ENCODE results near the gene GTF2A1L. TPM values are rescaled to one million over a fixed set of nuclear protein-coding genes. Genes with fewer than 3 reads are reported as not detected.

The GTF2A1L gene
- total RNA-seq, 1 experiment from 2014 or later: 0.22 TPM

- CTCF ChIA-PET: no interaction called here
- H3K9me3 ChIP-seq (ENCODE audit: control insufficient read depth in 1 of 2, insufficient read depth in 1 of 2, low read depth in 1 of 2, low read length in 2 of 2): no peaks in the 10 kb centered on the region
- no TSS peak for BruUV-seq (replicated peaks)
- intact Hi-C loops (cut with micrococcal nuclease): no loop called here
- no peak overlapping the region for H3K4me2 ChIP-seq (ENCODE audit: low read length)
- ATAC-seq (no peak), DNase-seq (ENCODE audit: low read depth, low spot score) (no peak)
- TF ChIP-seq ZNF274 (IDR thresholded peaks at IDR 0.05; ENCODE audit: low read depth, low read length) (no peak), FOSL1 (IDR thresholded peaks at IDR 0.05; ENCODE audit: low read depth) (no peak)
- TF ChIP-seq, protein P1, sequence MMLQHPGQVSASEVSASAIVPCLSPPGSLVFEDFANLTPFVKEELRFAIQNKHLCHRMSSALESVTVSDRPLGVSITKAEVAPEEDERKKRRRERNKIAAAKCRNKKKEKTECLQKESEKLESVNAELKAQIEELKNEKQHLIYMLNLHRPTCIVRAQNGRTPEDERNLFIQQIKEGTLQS (IDR thresholded peaks at IDR 0.05): no peak
- TF ChIP-seq, protein P2, sequence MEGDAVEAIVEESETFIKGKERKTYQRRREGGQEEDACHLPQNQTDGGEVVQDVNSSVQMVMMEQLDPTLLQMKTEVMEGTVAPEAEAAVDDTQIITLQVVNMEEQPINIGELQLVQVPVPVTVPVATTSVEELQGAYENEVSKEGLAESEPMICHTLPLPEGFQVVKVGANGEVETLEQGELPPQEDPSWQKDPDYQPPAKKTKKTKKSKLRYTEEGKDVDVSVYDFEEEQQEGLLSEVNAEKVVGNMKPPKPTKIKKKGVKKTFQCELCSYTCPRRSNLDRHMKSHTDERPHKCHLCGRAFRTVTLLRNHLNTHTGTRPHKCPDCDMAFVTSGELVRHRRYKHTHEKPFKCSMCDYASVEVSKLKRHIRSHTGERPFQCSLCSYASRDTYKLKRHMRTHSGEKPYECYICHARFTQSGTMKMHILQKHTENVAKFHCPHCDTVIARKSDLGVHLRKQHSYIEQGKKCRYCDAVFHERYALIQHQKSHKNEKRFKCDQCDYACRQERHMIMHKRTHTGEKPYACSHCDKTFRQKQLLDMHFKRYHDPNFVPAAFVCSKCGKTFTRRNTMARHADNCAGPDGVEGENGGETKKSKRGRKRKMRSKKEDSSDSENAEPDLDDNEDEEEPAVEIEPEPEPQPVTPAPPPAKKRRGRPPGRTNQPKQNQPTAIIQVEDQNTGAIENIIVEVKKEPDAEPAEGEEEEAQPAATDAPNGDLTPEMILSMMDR (IDR thresholded peaks at IDR 0.05 in 2 of 3, conservative IDR thresholded peaks at IDR 0.05 in 1 of 3; ENCODE audit: borderline replicate concordance in 1 of 3, insufficient read depth in 1 of 3, low read depth in 2 of 3, low read length in 2 of 3): no peak
- H3K27ac ChIP-seq (ENCODE audit: low read depth, low read length): no peak overlapping the region
- H3K36me3 ChIP-seq (ENCODE audit: control insufficient read depth in 1 of 2, insufficient read depth in 2 of 2, low read length in 2 of 2): no peaks in the 10 kb centered on the region
- H3K4me1 ChIP-seq (ENCODE audit: control insufficient read depth in 1 of 2, insufficient read depth in 2 of 2, low read length in 2 of 2): no peaks in the 10 kb centered on the region
- H4K20me1 ChIP-seq (ENCODE audit: insufficient read depth): no peaks in the 10 kb centered on the region
- POLR2A ChIA-PET: no interaction called here
- H3K4me3 ChIP-seq (replicated peaks in 1 of 2; ENCODE audit: low read depth in 1 of 2, low read length in 2 of 2): no peak overlapping the region
- no peaks in the 10 kb centered on the region for H3K9me2 ChIP-seq (ENCODE audit: insufficient read depth)
- RAD21 ChIA-PET (ENCODE audit: low non-redundant PET in 1 of 2, low total read pairs in 2 of 2, uncharacterized antibody in 2 of 2, unreplicated experiment in 2 of 2): no interaction called here
- no peaks in the 10 kb centered on the region for H3K79me2 ChIP-seq (ENCODE audit: insufficient read depth, low read length)
- H3K27me3 ChIP-seq (ENCODE audit: insufficient read depth, low read length): no peaks in the 10 kb centered on the region
- no peak overlapping the region for H2AFZ ChIP-seq (ENCODE audit: low read depth, low read length, poor library complexity, severe bottlenecking)
- no peak overlapping the region for H3K9ac ChIP-seq (ENCODE audit: low read length)
These were observed 20.6 kb downstream of the GTF2A1L start for GRCh38 chr2:48638261-48638660.

- H3K79me2 ChIP-seq (ENCODE audit: insufficient read depth, low read length): no peaks in the 10 kb centered on the region
- ChIA-PET CTCF (no interaction called here), RAD21 (ENCODE audit: low non-redundant PET in 1 of 2, low total read pairs in 2 of 2, uncharacterized antibody in 2 of 2, unreplicated experiment in 2 of 2) (no interaction called here), POLR2A (no interaction called here)
- no TSS peak for BruUV-seq (replicated peaks)
- TF ChIP-seq, protein P2 (IDR thresholded peaks at IDR 0.05 in 2 of 3, conservative IDR thresholded peaks at IDR 0.05 in 1 of 3; ENCODE audit: borderline replicate concordance in 1 of 3, insufficient read depth in 1 of 3, low read depth in 2 of 3, low read length in 2 of 3): no peak
- TF ChIP-seq ELF1 (IDR thresholded peaks at IDR 0.05; ENCODE audit: borderline replicate concordance, low read depth) (no peak), SRF (IDR thresholded peaks at IDR 0.05; ENCODE audit: low read depth) (no peak), TCF7L2 (IDR thresholded peaks at IDR 0.05; ENCODE audit: borderline replicate concordance, extremely low read depth, insufficient read depth, insufficient read length) (no peak)
- H3K9me3 ChIP-seq (ENCODE audit: control insufficient read depth in 1 of 2, insufficient read depth in 1 of 2, low read depth in 1 of 2, low read length in 2 of 2): no peaks in the 10 kb centered on the region
- DNase-seq (ENCODE audit: low read depth, low spot score) (no peak), ATAC-seq (no peak)
- no peaks in the 10 kb centered on the region for H4K20me1 ChIP-seq (ENCODE audit: insufficient read depth)
- H3K4me2 ChIP-seq (ENCODE audit: low read length): no peak overlapping the region
- no peak overlapping the region for H3K9ac ChIP-seq (ENCODE audit: low read length)
- no peaks in the 10 kb centered on the region for H3K27me3 ChIP-seq (ENCODE audit: insufficient read depth, low read length)
- no peak overlapping the region for H3K4me3 ChIP-seq (replicated peaks in 1 of 2; ENCODE audit: low read depth in 1 of 2, low read length in 2 of 2)
- H3K27ac ChIP-seq (ENCODE audit: low read depth, low read length): no peak overlapping the region
- intact Hi-C loops (cut with micrococcal nuclease): no loop called here
- no peaks in the 10 kb centered on the region for H3K36me3 ChIP-seq (ENCODE audit: control insufficient read depth in 1 of 2, insufficient read depth in 2 of 2, low read length in 2 of 2)
- no peaks in the 10 kb centered on the region for H3K4me1 ChIP-seq (ENCODE audit: control insufficient read depth in 1 of 2, insufficient read depth in 2 of 2, low read length in 2 of 2)
- no peaks in the 10 kb centered on the region for H3K9me2 ChIP-seq (ENCODE audit: insufficient read depth)
- no peak overlapping the region for H2AFZ ChIP-seq (ENCODE audit: low read depth, low read length, poor library complexity, severe bottlenecking)
These were observed 33.6 kb downstream of the GTF2A1L start for GRCh38 chr2:48651158-48651790.
